HepG2 (cell line): ENCODE results near the gene ACOT8. TPM values are rescaled to one million over a fixed set of nuclear protein-coding genes. Genes with fewer than 3 reads are reported as not detected.

Source experiments
- CREM ChIP-seq, 2 experiments: sonication (generic) in 1 of 2; formaldehyde crosslinking in 1 of 2; IDR thresholded peaks; 2 replicates each; pipeline versions ENCODE4 v1.4.0 to v1.6.1; 2016 to 2020; ENCODE audit warnings: antibody characterized with exemption in 1 of 2, mild to moderate bottlenecking in 1 of 2, missing genetic modification reagents in 1 of 2
- POLR2G ChIP-seq: fragments of 200-400 bp; formaldehyde crosslinking; IDR thresholded peaks from 2 replicates; pipeline ENCODE4 v1.6.1; 2018; ENCODE audit warnings: mild to moderate bottlenecking, low read depth, low read length, moderate library complexity
- SAP130 ChIP-seq: IDR thresholded peaks from 2 replicates; pipeline ENCODE4 v1.6.1; 2016; ENCODE audit warnings: low read depth
- TARDBP ChIP-seq: sonication (generic); formaldehyde crosslinking; IDR thresholded peaks from 2 replicates; pipeline ENCODE4 v1.8.0; 2022; ENCODE audit warnings: mild to moderate bottlenecking, missing genetic modification reagents
- ZNF33B ChIP-seq: sonication (generic); formaldehyde crosslinking; IDR thresholded peaks from 2 replicates; pipeline ENCODE4 v1.5.1; 2020; ENCODE audit warnings: mild to moderate bottlenecking, missing genetic modification reagents
- ZNF563 ChIP-seq: sonication (generic); formaldehyde crosslinking; IDR thresholded peaks from 2 replicates; pipeline ENCODE4 v1.8.0; 2022; ENCODE audit warnings: mild to moderate bottlenecking, moderate library complexity, missing genetic modification reagents
- polyA plus RNA-seq, 8 experiments: library from polyadenylated mRNA; depleted of rRNA in 3 of 8; stranded (reverse) in 7 of 8; unstranded in 1 of 8; fragments of >200 nt; fragmentation: Illumina TruSeq in 4 of 8; extraction: Trizol in 4 of 8; gene quantifications; 2 replicates each; pipeline versions ENCODE4 v1.2.1 to v1.2.3, GENCODE V29; 2011 to 2016; ENCODE audit warnings: low read depth in 4 of 8, missing spikeins in 1 of 8, mixed read lengths in 1 of 8; ENCODE audit not compliant: insufficient read depth in 1 of 8
- total RNA-seq, 5 experiments: library from RNA; depleted of rRNA; stranded (reverse); fragments of >200 nt; fragmentation: Illumina TruSeq; extraction: Trizol; gene quantifications; 2 replicates each; pipeline ENCODE4 v1.2.3, GENCODE V29; 2016; ENCODE audit warnings: low read depth in 1 of 5
- TF ChIP-seq, protein P1 (sequence below): sonication (generic); formaldehyde crosslinking; IDR thresholded peaks from 2 replicates; pipeline ENCODE4 v1.5.0; 2020; ENCODE audit warnings: mild to moderate bottlenecking, missing genetic modification reagents
- TF ChIP-seq, protein P2 (sequence below): sonication (generic); formaldehyde crosslinking; IDR thresholded peaks from 2 replicates; pipeline ENCODE4 v1.4.0; 2020; ENCODE audit warnings: missing genetic modification reagents
- TF ChIP-seq, protein P3 (sequence below): sonication (generic); formaldehyde crosslinking; IDR thresholded peaks from 2 replicates; pipeline ENCODE4 v1.4.0; 2020; ENCODE audit warnings: mild to moderate bottlenecking, missing genetic modification reagents
- TF ChIP-seq, protein P4 (sequence below): sonication (generic); formaldehyde crosslinking; IDR thresholded peaks from 2 replicates; pipeline ENCODE4 v1.4.0; 2020; ENCODE audit warnings: missing genetic modification reagents, borderline replicate concordance

Gene ACOT8
- total and polyA plus RNA-seq, 2 of the 13 experiments (the other 11 are each of a cell fraction or from before 2014, with no cell fraction given): 31.4 to 45.5 TPM

DNA sequence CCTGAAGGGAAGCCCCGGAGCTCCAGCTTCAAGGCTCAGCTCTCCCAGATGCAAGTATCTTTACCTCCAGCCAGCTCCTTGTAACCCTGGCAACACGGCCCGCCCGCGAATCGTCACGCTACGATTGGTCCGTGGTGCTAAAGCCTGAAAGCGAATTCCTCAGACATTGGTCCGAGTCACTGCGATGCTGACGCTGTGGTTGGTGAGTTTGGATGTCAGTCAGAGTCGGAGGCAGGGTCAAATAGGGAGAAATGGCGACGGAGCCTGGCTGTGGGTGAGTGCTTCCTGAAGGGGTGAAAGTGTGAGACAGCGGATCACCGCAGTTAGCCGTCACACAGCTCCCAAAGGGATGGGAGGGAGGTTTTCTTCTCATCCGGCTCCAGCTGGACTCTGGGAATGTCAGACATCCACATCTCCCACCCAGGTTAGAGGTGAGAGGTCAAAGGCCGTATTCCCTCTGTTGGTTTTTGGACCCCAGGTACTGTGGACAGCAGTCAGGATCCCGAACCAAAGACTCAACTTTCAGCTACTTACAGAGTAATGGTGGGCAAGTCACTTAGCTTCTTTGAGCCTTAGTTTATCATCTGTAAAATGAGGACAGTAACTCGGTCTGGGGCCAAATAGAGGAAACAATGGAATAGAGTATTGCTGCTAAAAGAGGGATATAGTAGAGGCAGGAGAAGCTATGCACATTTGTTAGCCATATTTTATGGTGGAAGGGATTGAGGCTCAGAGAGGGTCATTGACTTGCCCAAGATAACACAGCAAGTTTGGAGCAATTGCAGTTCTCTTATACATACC is 24.0 kb upstream of the ACOT8 start, which contains the start of gene ZSWIM1 (continued):
- TF ChIP-seq, protein P1, sequence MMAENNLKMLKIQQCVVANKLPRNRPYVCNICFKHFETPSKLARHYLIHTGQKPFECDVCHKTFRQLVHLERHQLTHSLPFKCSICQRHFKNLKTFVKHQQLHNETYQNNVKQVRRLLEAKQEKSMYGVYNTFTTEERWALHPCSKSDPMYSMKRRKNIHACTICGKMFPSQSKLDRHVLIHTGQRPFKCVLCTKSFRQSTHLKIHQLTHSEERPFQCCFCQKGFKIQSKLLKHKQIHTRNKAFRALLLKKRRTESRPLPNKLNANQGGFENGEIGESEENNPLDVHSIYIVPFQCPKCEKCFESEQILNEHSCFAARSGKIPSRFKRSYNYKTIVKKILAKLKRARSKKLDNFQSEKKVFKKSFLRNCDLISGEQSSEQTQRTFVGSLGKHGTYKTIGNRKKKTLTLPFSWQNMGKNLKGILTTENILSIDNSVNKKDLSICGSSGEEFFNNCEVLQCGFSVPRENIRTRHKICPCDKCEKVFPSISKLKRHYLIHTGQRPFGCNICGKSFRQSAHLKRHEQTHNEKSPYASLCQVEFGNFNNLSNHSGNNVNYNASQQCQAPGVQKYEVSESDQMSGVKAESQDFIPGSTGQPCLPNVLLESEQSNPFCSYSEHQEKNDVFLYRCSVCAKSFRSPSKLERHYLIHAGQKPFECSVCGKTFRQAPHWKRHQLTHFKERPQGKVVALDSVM (CRISPR knock-in tag): no peak
- TF ChIP-seq CREM (IDR thresholded peaks at IDR 0.05): peak; percentile 85
- TF ChIP-seq CREM (CRISPR knock-in tag; IDR thresholded peaks at IDR 0.05): no peak
- TF ChIP-seq SAP130 (CRISPR knock-in tag): peak; percentile 99
- TF ChIP-seq ZNF33B (CRISPR knock-in tag): peak; percentile 83; the same call in 1 of the 2 replicates
- TF ChIP-seq, protein P2, sequence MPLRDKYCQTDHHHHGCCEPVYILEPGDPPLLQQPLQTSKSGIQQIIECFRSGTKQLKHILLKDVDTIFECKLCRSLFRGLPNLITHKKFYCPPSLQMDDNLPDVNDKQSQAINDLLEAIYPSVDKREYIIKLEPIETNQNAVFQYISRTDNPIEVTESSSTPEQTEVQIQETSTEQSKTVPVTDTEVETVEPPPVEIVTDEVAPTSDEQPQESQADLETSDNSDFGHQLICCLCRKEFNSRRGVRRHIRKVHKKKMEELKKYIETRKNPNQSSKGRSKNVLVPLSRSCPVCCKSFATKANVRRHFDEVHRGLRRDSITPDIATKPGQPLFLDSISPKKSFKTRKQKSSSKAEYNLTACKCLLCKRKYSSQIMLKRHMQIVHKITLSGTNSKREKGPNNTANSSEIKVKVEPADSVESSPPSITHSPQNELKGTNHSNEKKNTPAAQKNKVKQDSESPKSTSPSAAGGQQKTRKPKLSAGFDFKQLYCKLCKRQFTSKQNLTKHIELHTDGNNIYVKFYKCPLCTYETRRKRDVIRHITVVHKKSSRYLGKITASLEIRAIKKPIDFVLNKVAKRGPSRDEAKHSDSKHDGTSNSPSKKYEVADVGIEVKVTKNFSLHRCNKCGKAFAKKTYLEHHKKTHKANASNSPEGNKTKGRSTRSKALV (CRISPR knock-in tag): peak; percentile 59; the same call in 1 of the 2 replicates
- TF ChIP-seq ZNF563: no peak
- peak; percentile 68; the same call in 1 of the 2 replicates for TF ChIP-seq TARDBP (CRISPR knock-in tag)
- TF ChIP-seq, protein P3, sequence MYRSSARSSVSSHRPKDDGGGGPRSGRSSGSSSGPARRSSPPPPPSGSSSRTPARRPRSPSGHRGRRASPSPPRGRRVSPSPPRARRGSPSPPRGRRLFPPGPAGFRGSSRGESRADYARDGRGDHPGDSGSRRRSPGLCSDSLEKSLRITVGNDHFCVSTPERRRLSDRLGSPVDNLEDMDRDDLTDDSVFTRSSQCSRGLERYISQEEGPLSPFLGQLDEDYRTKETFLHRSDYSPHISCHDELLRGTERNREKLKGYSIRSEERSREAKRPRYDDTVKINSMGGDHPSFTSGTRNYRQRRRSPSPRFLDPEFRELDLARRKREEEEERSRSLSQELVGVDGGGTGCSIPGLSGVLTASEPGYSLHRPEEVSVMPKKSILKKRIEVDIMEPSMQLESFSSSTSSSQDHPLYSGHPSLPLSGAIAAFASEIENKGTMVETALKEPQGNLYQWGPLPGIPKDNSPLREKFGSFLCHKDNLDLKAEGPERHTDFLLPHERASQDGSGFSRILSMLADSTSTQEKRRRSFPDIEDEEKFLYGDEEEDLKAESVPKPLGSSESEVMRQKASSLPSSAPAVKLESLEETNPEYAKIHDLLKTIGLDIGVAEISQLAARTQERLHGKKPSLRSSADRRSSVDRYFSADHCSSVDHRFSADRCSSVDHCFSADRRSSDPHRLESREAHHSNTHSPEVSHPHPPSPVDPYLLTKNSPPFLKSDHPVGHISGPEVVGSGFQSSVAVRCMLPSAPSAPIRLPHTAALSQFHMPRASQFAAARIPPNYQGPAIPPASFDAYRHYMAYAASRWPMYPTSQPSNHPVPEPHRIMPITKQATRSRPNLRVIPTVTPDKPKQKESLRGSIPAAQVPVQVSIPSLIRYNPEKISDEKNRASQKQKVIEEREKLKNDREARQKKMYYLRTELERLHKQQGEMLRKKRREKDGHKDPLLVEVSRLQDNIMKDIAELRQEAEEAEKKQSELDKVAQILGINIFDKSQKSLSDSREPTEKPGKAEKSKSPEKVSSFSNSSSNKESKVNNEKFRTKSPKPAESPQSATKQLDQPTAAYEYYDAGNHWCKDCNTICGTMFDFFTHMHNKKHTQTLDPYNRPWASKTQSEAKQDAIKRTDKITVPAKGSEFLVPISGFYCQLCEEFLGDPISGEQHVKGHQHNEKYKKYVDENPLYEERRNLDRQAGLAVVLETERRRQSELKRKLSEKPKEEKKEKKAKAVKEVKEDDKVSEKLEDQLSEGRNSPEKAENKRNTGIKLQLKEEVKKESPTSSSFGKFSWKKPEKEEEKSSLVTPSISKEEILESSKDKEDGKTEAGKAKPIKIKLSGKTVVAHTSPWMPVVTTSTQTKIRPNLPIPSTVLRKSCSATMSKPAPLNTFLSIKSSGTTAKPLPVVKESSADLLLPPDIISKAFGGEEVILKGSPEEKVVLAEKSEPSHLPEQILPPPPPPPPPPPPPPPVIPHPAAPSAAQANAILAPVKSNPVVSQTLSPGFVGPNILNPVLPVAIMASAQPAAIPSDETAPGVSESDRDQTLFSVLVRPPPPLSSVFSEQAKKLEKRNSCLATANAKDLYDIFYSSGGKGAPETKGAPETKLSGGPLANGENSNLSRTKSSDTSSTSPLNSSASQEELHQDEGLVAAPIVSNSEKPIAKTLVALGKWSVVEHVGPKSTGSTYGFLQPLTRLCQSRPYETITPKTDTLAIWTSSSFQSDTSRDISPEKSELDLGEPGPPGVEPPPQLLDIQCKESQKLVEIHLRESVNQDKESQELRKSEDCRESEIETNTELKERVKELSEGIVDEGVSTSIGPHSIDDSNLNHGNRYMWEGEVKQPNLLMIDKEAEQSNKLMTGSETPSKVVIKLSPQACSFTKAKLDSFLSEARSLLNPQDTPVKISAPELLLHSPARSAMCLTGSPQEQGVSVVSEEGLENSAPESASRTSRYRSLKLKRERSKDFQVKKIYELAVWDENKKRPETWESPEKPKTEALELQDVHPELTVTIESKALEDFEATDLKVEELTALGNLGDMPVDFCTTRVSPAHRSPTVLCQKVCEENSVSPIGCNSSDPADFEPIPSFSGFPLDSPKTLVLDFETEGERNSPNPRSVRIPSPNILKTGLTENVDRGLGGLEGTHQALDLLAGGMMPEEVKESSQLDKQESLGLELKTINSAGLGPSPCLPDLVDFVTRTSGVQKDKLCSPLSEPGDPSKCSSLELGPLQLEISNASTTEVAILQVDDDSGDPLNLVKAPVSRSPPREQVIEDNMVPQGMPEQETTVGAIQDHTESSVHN (CRISPR knock-in tag): 0 out of 2 replicates have a peak, but pooled peaks have one; percentile 69
- TF ChIP-seq, protein P4, sequence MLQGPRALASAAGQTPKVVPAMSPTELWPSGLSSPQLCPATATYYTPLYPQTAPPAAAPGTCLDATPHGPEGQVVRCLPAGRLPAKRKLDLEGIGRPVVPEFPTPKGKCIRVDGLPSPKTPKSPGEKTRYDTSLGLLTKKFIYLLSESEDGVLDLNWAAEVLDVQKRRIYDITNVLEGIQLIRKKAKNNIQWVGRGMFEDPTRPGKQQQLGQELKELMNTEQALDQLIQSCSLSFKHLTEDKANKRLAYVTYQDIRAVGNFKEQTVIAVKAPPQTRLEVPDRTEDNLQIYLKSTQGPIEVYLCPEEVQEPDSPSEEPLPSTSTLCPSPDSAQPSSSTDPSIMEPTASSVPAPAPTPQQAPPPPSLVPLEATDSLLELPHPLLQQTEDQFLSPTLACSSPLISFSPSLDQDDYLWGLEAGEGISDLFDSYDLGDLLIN (CRISPR knock-in tag): peak; percentile 57; the same call in 1 of the 2 replicates
- peak; percentile 99 for TF ChIP-seq POLR2G
